HG03064 (cell line): ENCODE results near the gene CTIF.

Experiments
- ATAC-seq: cut with Tn5 transposase; IDR thresholded peaks from one replicate; pipeline ENCODE4 v1.9.1; 2021; ENCODE audit warnings: low read depth; ENCODE audit not compliant: unreplicated experiment

Gene CTIF

GRCh38 chr18:48531908-48532307, 6.9 kb upstream of the CTIF start:
- no peak for ATAC-seq

GRCh38 chr18:48533340-48534070, 5.3 kb upstream of the CTIF start:
- no peak for ATAC-seq

- ATAC-seq = no peak
Observed at GRCh38 chr18:48534364-48534763, 4.5 kb upstream of the CTIF start.

GRCh38 chr18:48535956-48536355, 2.9 kb upstream of the CTIF start:
- ATAC-seq = no peak

DNA sequence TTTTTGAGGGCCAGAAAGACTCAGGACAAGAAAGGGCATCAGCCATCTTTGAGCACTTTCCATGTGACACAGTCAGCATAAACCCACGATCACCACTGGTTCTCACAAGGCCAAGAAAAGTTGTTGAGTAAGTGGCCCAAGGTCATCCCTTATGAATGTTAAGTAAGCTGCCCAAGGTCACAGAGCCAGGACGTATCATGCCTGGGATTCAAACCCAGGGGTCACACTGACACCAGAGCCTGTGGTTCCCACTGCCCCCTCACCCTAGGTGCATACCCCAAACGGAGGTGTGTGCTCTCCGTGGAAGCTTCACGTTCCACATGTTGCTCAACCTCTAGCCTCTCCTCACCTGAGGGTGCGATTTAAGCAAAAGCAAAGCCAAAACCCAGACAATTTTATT, 2.3 kb upstream of the CTIF start:
- ATAC-seq = no peak

- no peak for ATAC-seq
Observed at GRCh38 chr18:48539406-48540250, 797 bp downstream of the CTIF start.

DNA sequence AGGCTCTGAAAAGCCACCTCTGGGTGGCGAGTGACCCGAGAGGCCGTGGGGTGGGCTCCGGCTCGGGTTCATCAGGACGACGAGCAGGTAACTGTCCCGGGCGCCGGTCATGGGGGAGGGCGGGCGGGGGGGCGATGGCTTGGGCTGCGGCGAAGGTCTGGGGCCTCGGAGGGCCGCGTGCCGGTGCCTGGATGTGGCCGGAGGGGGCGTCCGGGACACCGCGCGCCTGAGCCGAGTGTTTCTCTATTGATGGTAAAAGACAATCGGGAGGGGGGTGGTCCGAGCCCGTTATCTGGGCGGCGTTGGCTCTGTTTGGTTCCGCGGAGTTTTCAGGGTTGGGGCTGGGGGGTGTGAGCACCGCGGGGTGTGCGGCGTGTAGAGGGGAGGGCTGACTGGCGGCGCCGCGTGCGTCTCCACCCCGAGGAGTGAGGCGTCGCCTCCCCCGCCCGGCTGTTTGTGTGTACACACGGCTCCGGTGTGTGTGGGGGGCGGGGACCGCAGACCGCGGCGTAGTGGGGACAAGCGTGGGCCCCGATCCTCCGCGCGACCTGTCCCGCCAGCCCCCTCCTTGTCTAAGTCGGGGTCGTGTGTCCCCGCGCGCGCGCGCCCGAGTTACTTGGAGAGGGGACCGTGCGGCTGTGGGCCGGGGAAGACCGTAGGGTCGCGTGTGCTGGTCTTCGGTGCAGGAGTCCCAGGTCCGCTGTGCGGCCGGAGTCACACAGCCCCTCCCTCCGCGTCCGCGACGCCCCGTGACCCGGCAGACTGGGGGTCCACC, 1.6 kb downstream of the CTIF start:
- ATAC-seq = no peak

DNA sequence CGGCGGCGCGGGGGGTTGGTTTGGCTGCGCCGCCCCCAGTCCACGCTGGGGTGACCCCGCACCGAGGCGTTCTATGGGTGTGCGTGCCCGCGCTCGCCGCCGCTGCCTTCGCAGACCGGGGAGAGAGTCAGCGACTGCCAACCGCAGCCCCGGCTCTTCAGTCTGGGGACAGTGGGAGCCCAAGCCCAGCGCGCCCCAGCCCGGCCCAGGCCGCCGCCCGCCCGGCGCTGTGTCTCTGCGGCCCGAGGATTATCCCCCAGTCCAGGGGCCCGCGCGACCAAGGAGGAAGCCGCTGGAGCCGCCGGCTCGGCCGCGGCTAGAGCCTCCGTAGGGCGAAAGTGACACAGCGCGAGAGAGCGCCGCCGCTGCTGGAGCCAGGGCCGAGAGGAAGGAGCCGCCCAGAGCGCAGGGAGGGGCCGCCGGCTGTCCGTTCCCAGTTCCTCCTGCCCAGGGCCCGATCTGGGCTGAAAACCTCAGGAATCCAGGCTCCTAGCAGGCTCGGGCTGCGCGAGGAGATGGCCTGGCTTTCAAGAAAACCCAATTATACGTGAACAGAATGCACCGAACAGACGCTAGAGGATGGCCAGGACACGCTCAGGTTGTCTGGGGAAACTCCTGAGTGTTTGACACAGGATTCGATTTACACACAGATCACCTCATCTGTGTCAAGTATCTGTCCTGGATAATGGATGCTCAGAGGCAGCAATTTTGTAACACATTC, 2.4 kb downstream of the CTIF start:
- ATAC-seq = no peak

DNA sequence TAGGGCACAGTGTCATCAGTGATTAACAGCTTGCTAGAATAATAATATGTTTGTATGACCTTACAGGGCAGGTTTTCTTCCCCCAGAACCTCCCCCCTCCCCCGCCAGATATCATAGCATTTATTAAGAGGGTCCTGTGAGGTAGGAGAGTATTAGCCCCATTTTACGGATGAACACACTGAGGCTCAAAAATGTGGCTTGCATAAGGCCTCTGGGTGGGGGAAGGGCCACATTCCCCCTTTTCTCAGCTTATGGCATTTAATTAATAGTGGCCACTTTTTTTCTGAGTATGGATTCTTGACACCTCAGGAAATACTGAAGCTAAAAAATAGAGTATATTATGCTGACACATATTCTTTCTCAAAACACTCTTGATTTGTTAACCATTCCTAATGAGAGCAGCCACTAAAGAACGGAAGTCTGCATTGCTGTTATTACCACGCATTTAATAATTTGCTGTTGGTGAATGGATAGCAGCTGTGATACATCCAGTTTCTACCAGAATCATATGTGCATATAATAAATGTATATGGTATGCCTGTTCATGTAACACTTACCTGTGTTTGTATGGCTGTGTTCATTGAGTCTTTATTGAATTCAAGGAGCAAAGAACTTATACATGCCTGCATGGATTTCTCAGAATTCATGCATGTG, 3.0 kb downstream of the CTIF start:
- no peak for ATAC-seq

GRCh38 chr18:48542513-48543181, 3.8 kb downstream of the CTIF start:
- no peak for ATAC-seq

- ATAC-seq = no peak
Observed at GRCh38 chr18:48543228-48543627, 4.4 kb downstream of the CTIF start.

DNA sequence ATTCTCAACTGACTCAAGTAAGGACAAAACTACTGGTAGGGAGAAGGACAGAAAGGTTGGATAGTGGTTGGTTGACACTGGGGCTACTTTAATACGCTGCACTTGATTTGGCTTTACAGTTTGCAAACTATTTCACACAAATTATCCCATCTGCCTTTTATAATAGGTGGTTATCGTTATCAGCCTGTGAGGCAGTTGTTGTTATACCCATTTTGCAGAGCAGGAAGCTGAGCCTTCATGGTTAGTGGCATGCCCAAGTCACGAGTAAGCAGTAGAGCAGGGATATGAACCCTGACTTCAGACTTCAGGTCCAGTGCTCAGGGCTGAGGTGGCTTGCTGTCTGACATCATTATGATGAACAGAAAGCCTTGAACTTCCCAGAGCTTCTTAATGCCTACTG, 5.3 kb downstream of the CTIF start:
- no peak for ATAC-seq

DNA sequence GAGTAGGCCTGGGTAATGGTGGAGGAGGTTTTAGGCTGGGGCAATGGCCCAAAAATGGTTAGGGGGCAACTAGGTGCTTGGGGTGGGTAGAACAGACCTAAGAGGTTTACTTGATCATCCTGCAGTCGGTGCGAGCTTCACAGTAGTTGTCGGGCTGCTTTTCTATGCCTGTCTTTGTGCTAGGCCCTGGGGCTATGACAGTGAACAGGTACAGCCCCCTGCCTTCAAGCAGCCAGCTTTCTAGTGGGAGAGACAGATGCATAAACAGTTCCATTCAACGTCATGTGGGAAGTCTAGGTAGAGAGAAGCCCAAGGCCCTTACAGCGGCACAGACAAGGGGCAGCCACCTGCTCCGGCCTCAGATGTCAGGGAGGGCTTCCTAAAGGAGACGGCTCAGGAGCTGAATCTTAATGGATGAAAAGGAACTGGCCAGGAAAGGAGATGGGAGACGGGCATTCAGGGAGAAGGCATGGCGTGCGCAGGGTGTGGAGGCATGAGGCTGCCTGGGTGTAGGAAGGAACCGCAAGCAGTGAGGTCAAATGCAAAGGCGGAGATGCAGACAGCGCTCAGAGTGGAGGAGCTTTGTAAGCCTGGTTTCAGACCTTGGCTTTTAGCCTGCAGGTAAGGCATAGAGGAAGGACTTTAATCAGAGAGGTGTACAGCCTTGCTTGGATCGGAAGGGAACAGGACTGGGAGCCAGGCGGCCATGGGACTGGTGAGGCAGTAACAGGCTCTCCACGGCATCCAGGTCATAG, 6.0 kb downstream of the CTIF start:
- no peak for ATAC-seq

DNA sequence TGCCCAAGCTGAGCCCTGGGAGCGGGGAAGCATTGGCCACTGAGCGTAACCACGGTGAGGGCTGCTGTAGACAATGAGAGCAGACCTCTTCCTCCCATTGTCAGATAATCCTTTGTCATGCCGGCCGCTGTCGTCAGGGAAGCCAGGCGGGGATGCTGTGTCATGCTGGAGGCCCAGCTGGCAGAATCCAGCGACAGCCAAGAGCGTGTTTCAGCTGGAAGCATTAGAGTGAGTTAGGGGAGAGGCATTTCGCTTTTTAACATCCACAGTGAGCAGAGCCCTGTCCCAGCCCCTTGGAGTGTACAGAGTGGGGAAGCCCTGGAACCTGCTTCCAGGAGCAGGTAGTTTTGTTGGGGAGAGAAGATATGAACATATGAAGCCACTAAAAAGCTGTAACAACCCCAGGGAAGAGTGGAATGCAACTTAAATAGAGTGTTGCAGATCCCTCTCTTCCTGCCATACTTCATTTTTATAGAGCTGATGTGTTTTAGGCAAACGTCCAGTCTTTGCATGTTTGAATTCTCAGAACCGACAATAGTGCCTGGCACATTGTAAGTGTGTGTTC, 7.0 kb downstream of the CTIF start:
- no peak for ATAC-seq

DNA sequence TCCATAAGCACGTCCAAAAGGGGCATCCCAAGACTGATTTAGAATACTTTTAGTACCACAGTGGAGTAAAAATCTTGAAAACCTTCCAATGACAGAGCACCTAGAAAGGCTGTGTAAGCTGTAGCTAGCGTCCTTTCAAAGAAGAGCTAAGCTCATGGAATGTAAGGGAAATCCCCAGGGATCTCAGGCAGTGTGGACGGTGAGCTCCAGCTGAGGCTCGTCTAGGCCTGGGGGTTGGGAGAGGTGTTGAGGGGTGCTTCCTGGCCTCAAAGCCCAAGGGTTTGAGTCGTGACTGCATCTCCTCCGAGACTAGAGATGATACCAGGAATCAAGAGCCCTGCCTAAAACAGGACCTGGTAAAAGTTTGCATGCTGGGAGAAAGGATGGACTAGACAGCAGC, 7.6 kb downstream of the CTIF start:
- ATAC-seq = no peak

- no peak for ATAC-seq
Observed at GRCh38 chr18:48547531-48547981, 8.7 kb downstream of the CTIF start.

DNA sequence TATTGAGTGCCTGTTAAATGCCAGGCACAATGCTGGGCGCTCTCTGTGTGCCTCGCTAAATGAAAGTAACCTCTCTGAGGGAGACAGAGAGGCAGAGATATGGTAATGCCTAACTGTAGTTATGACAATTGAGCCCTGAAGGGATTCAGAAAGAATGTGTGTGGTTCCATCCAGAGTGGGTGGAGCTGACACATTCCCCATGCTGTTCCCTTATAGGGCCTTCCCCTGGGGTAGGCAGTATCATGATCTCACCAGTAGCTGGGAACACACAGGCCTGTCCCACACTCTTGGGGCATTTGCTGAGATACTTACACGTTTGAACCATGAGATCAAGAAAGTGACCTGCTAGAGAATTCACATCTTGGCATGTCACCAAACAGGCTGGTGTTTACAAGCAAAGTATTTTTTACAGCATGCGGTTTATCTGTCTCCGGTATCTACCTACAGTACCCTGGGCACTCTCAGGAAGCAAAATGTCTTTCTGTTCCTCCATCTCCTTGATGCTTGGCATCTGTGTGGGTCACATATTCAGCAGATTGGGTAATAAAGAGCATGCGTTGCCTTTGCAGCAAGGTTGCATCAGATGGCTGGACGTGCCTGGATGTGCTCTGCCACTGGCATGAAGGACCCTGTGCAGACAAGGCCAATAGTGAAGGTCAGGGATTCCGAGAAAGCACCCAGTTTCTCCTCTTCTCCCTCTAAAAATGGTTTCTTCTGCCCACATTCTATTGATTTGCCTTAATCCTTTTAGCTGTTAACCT, 9.4 kb downstream of the CTIF start:
- ATAC-seq = no peak

DNA sequence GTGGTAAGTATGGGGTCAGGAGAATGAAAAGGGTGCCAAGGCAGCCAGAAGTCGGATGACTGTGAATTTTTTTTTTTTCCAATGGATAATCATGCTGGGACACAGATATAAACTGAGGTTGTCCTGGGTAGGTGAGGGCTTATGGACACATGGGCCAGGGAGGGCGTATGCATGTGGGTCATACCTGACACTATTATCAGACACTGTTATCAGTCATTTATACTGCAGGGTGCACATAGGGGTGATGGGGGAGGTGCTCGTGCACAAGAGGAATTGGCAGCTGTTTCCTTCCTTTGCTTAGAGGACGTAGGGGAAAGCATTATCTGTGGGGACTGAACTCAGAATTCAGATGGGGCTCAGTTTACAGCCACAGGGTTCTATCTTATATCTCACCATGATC, 10.1 kb downstream of the CTIF start:
- ATAC-seq = no peak
